CD14-positive monocyte (primary cell): ENCODE results near the gene GAP43. TPM values are rescaled to one million over a fixed set of nuclear protein-coding genes. Genes with fewer than 3 reads are reported as not detected.

Source experiments
- DNase-seq, 3 donors: peaks; one replicate each; pipeline ENCODE4 v3.0.0-alpha.2; 2011 to 2022
- H2AFZ ChIP-seq: 2 replicates; pipeline ENCODE4 v1.6.0; 2012; ENCODE audit warnings: mild to moderate bottlenecking, low read depth, low read length, inconsistent platforms; ENCODE audit not compliant: insufficient read depth, poor library complexity, severe bottlenecking
- H3K27ac ChIP-seq, 2 donors: 1 replicate in 1 of 2; 2 replicates in 1 of 2; pipeline ENCODE4 v1.5.1; 2012 to 2013; ENCODE audit warnings: low read length in 2 of 2, control low read depth in 1 of 2, inconsistent platforms in 1 of 2, low read depth in 1 of 2, mild to moderate bottlenecking in 1 of 2
- H3K27me3 ChIP-seq, 2 donors: one replicate each; pipeline versions ENCODE4 v1.6.0 to v1.6.1; 2011 to 2013; ENCODE audit warnings: low read length in 2 of 2; ENCODE audit not compliant: control insufficient read depth in 2 of 2, insufficient read depth in 2 of 2
- H3K36me3 ChIP-seq, 2 donors: replicated peaks in 1 of 2; 1 replicate in 1 of 2; 2 replicates in 1 of 2; pipeline versions ENCODE4 v1.5.1 to v1.6.1; 2012 to 2013; ENCODE audit warnings: low read length in 2 of 2, control low read depth in 1 of 2, inconsistent platforms in 1 of 2, mild to moderate bottlenecking in 1 of 2; ENCODE audit not compliant: insufficient read depth in 2 of 2, control insufficient read depth in 1 of 2
- H3K4me1 ChIP-seq, 2 donors: 1 replicate in 1 of 2; 2 replicates in 1 of 2; pipeline versions ENCODE4 v1.5.1 to v1.6.1; 2012 to 2013; ENCODE audit warnings: low read length in 2 of 2, control low read depth in 1 of 2, inconsistent platforms in 1 of 2, mild to moderate bottlenecking in 1 of 2, moderate library complexity in 1 of 2; ENCODE audit not compliant: insufficient read depth in 2 of 2, control insufficient read depth in 1 of 2
- H3K4me2 ChIP-seq: replicated peaks from 2 replicates; pipeline ENCODE3; 2012; ENCODE audit warnings: low read length, moderate library complexity, mild to moderate bottlenecking; ENCODE audit not compliant: poor library complexity, severe bottlenecking; ENCODE audit errors: extremely low read depth
- H3K4me3 ChIP-seq, 3 experiments: fragments of 200-600 bp in 1 of 3; sonication (generic) in 1 of 3; replicated peaks in 1 of 3; 1 replicate in 2 of 3; 2 replicates in 1 of 3; pipeline ENCODE4 v1.5.1; 2011 to 2013; ENCODE audit warnings: low read length in 3 of 3, mild to moderate bottlenecking in 3 of 3, control low read depth in 2 of 3, low read depth in 2 of 3, inconsistent platforms in 1 of 3, moderate library complexity in 1 of 3
- H3K79me2 ChIP-seq: 2 replicates; pipeline ENCODE4 v1.6.0; 2012; ENCODE audit warnings: mild to moderate bottlenecking, control low read depth, inconsistent platforms, low read length, moderate library complexity; ENCODE audit not compliant: insufficient read depth
- H3K9ac ChIP-seq: 2 replicates; pipeline ENCODE4 v1.6.0; 2017; ENCODE audit warnings: low read length, mild to moderate bottlenecking; ENCODE audit not compliant: insufficient read depth, poor library complexity, severe bottlenecking
- H3K9me3 ChIP-seq, 2 donors: replicated peaks in 1 of 2; 1 replicate in 1 of 2; 2 replicates in 1 of 2; pipeline versions ENCODE4 v1.5.1 to v1.6.1; 2012 to 2013; ENCODE audit warnings: low read length in 2 of 2, control low read depth in 1 of 2; ENCODE audit not compliant: control insufficient read depth in 1 of 2, insufficient read depth in 1 of 2
- H4K20me1 ChIP-seq: 2 replicates; pipeline ENCODE4 v1.6.0; 2012; ENCODE audit warnings: mild to moderate bottlenecking, low read length, control low read depth, moderate library complexity; ENCODE audit not compliant: insufficient read depth
- H3K27ac Mint-ChIP-seq, 7 donors: one replicate each; pipeline ENCODE4 v1.8.0; 2020; ENCODE audit warnings: mild to moderate bottlenecking in 7 of 7, mixed read lengths in 7 of 7, moderate library complexity in 6 of 7, inconsistent platforms in 2 of 7
- H3K27me3 Mint-ChIP-seq, 3 donors: one replicate each; pipeline ENCODE4 v1.8.0; 2021 to 2022; ENCODE audit warnings: low read depth in 3 of 3, mild to moderate bottlenecking in 3 of 3, mixed read lengths in 3 of 3, moderate library complexity in 3 of 3, inconsistent platforms in 1 of 3
- H3K36me3 Mint-ChIP-seq, 2 donors: one replicate each; pipeline ENCODE4 v1.8.0; 2020; ENCODE audit warnings: mixed read lengths in 2 of 2, inconsistent platforms in 1 of 2, mild to moderate bottlenecking in 1 of 2
- H3K4me1 Mint-ChIP-seq: one replicate; pipeline ENCODE4 v1.8.0; 2020; ENCODE audit warnings: mild to moderate bottlenecking, mixed read lengths
- H3K4me3 Mint-ChIP-seq, 2 donors: one replicate each; pipeline ENCODE4 v1.8.0; 2020; ENCODE audit warnings: mild to moderate bottlenecking in 2 of 2, mixed read lengths in 2 of 2, moderate library complexity in 1 of 2
- H3K9me3 Mint-ChIP-seq, 7 donors: one replicate each; pipeline ENCODE4 v1.8.0; 2020 to 2022; ENCODE audit warnings: mixed read lengths in 7 of 7, mild to moderate bottlenecking in 6 of 7, moderate library complexity in 6 of 7, inconsistent platforms in 2 of 7
- CTCF ChIP-seq: fragments of 200-600 bp; IDR thresholded peaks from one replicate; pipeline ENCODE4 v1.8.0; 2022; ENCODE audit warnings: antibody characterized with exemption, mild to moderate bottlenecking
- WGBS: methylation state at CpG from one replicate; pipeline ENCODE4 v1.1.5; 2013; ENCODE audit warnings: missing lambda C conversion rate; ENCODE audit not compliant: insufficient coverage; 5-methylcytosine and 5-hydroxymethylcytosine counted together
- intact Hi-C, 2 donors: fragments of 100-400 bp; cut with micrococcal nuclease; formaldehyde crosslinking; loops; one replicate each; pipeline versions ENCODE4 v1.15.0 to v1.15.1; 2023
- polyA minus RNA-seq: library from RNA; depleted of rRNA, polyadenylated mRNA; stranded (reverse); fragments of >200 nt; gene quantifications from 2 replicates; pipeline ENCODE4 v1.2.3, GENCODE V29; 2012
- polyA plus RNA-seq, 3 donors: library from polyadenylated mRNA; depleted of rRNA in 1 of 3; unstranded in 2 of 3; stranded (reverse) in 1 of 3; fragments of 300-500 nt in 2 of 3; fragments of >200 nt in 1 of 3; fragmentation: Illumina TruSeq in 2 of 3; gene quantifications; 1 replicate in 2 of 3; 2 replicates in 1 of 3; pipeline ENCODE4 v1.2.3, GENCODE V29; 2012 to 2021
- total RNA-seq, 12 experiments: library from RNA in 1 of 12; stranded (reverse) in 1 of 12; fragments of 120-200 nt in 1 of 12; gene quantifications; one replicate each; pipeline ENCODE4 v1.2.4 and lab custom pipeline; 2013 to 2026; ENCODE audit warnings: mixed read lengths in 6 of 12, inconsistent platforms in 1 of 12

Gene GAP43
- total RNA-seq (2013): 0.15 TPM
- polyA plus RNA-seq (not detected), polyA minus RNA-seq (not detected in 2 replicates), total RNA-seq (lab: John Stamatoyannopoulos, UW) (0 to 0.75 (median 0) reads per million in 11 experiments)

- no peaks in the 10 kb centered on the region for H4K20me1 ChIP-seq
- H3K4me2 ChIP-seq: no peak within 1 kb of the TSS
- no peak for TF ChIP-seq CTCF
- H3K27me3 ChIP-seq: peaks cover 20 to 26% of the 10 kb centered on the region in 2 donors
- H3K36me3 Mint-ChIP-seq: no peaks in the 10 kb centered on the region
- no peak within 1 kb of the TSS for H3K27ac ChIP-seq
- no peak for DNase-seq
- H3K79me2 ChIP-seq: no peaks in the 10 kb centered on the region
- no peak within 1 kb of the TSS for H3K9ac ChIP-seq
- intact Hi-C loops: no loop called here
- H3K9me3 Mint-ChIP-seq: peaks cover 0 to 7% (median 0%) of the 10 kb centered on the region in 7 donors
- no peak within 1 kb of the TSS for H3K27ac Mint-ChIP-seq
- H3K36me3 ChIP-seq: no peaks in the 10 kb centered on the region
- H3K9me3 ChIP-seq: no peaks in the 10 kb centered on the region
- no peaks in the 10 kb centered on the region for H3K4me1 Mint-ChIP-seq
- H2AFZ ChIP-seq: no peak within 1 kb of the TSS
- no peak within 1 kb of the TSS for H3K4me3 ChIP-seq
- H3K27me3 Mint-ChIP-seq: peaks cover 16 to 31% (median 19%) of the 10 kb centered on the region in 3 donors
- H3K4me1 ChIP-seq: no peaks in the 10 kb centered on the region
- WGBS: 4% methylated on average over 17 of the region's 20 CpGs
- H3K4me3 Mint-ChIP-seq: peak within 1 kb of the TSS in 1 of 2 donors; percentile 33
Observed at GRCh38 chr3:115623044-115623868, at the start of gene GAP43. TSS of gene GAP43 (plus strand) at chr3:115623510. CDS start at chr3:115623690, 180 bp downstream.

GRCh38 chr3:115576325-115576875 is 46.9 kb upstream of the GAP43 start:
- Histone ChIP-seq H3K79me2 (no peaks in the 10 kb centered on the region), H3K4me3 (no peak overlapping the region), H3K27me3 (no peaks in the 10 kb centered on the region), H3K9me3 (peaks cover 0 to 4% of the 10 kb centered on the region in 2 donors), H2AFZ (no peak overlapping the region), H3K4me1 (no peaks in the 10 kb centered on the region), H3K9ac (no peak overlapping the region), H3K27ac (no peak overlapping the region), H4K20me1 (no peaks in the 10 kb centered on the region), H3K4me2 (no peak overlapping the region), H3K36me3 (no peaks in the 10 kb centered on the region)
- H3K36me3 Mint-ChIP-seq: no peaks in the 10 kb centered on the region
- no peak overlapping the region for H3K27ac Mint-ChIP-seq
- H3K9me3 Mint-ChIP-seq: peaks cover 0 to 8% (median 2%) of the 10 kb centered on the region in 7 donors
- intact Hi-C loops: no loop called here
- DNase-seq: no peak
- H3K4me3 Mint-ChIP-seq: no peak overlapping the region
- H3K27me3 Mint-ChIP-seq: peaks cover 0 to 5% (median 0%) of the 10 kb centered on the region in 3 donors
- WGBS: 75% methylated on average over 2 of the region's 4 CpGs
- no peak for TF ChIP-seq CTCF
- H3K4me1 Mint-ChIP-seq: no peaks in the 10 kb centered on the region
